NT2/D1 (cell line): ENCODE data around the gene LRWD1.
"Not testable (repeated sequence)": the region's sequence is repeated elsewhere in the genome, so short reads cannot be mapped to it uniquely, and the experiment has no call there.

Experiments
- SUZ12 ChIP-seq: IDR thresholded peaks from 2 replicates; pipeline ENCODE4 v1.6.1; 2011; ENCODE audit not compliant: insufficient read length, insufficient read depth; ENCODE audit errors: extremely low read depth
- YY1 ChIP-seq: IDR thresholded peaks from 2 replicates; pipeline ENCODE4 v1.6.1; 2011; ENCODE audit not compliant: insufficient read length, insufficient read depth
- ZNF274 ChIP-seq: IDR thresholded peaks from 2 replicates; pipeline ENCODE4 v1.6.1; 2011; ENCODE audit warnings: mild to moderate bottlenecking, low read depth, low read length

DNA sequence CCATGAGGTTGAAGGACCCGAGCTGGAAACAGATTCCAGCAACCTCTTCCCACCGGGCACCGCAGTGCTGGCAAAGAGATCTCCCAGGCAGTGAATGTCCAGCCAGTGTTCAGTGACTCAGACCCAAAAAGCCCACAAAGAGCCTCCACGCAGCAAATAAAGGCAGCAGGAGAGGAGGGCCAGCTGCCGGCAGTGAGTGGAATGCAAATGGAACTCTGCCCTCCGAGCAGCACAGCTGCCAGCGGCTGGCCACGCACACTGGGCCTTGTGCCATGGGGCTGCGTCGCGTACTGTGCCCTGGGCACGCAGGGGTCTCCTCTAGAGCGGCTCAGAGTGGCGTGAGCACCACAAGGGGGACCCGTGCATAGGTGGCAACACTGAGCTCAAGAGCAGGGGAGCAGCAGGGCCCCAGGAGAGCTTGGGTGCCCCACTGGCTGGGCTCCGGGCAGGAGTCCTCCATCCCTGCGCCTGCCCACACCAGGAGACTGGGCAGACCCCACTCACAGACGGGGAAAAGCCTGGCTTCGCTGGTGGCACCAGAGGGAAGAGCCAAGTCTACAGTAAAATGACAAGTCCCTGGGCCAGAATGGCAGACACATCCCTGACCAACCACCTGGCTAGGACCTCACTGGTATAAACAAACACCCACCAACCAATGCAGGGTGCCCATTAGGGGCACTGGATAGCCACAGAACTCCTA, 10.1 kb downstream of the LRWD1 start:
- TF ChIP-seq YY1, SUZ12, ZNF274: not testable (repeated sequence)
